ENCODE measurements around the gene PRSS57.

DNA sequence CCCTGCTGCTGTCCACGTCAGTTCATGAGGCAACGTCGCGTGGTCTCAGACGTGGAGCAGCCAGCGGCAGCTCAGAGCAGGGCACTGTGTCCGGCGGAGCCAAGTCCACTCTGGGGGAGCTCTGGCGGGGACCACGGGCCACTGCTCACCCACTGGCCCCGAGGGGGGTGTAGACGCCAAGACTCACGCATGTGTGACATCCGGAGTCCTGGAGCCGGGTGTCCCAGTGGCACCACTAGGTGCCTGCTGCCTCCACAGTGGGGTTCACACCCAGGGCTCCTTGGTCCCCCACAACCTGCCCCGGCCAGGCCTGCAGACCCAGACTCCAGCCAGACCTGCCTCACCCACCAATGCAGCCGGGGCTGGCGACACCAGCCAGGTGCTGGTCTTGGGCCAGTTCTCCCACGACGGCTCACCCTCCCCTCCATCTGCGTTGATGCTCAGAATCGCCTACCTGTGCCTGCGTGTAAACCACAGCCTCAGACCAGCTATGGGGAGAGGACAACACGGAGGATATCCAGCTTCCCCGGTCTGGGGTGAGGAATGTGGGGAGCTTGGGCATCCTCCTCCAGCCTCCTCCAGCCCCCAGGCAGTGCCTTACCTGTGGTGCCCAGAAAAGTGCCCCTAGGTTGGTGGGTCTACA, 12.5 kb downstream of the PRSS57 start:
- TF ChIP-seq, protein P1, sequence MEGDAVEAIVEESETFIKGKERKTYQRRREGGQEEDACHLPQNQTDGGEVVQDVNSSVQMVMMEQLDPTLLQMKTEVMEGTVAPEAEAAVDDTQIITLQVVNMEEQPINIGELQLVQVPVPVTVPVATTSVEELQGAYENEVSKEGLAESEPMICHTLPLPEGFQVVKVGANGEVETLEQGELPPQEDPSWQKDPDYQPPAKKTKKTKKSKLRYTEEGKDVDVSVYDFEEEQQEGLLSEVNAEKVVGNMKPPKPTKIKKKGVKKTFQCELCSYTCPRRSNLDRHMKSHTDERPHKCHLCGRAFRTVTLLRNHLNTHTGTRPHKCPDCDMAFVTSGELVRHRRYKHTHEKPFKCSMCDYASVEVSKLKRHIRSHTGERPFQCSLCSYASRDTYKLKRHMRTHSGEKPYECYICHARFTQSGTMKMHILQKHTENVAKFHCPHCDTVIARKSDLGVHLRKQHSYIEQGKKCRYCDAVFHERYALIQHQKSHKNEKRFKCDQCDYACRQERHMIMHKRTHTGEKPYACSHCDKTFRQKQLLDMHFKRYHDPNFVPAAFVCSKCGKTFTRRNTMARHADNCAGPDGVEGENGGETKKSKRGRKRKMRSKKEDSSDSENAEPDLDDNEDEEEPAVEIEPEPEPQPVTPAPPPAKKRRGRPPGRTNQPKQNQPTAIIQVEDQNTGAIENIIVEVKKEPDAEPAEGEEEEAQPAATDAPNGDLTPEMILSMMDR (conservative IDR thresholded peaks at IDR 0.05 in 1 of 2, IDR thresholded peaks at IDR 0.05 in 1 of 2; ENCODE audit: extremely low read depth in 1 of 2, insufficient read depth in 1 of 2, low read depth in 1 of 2, low read length in 2 of 2) = no peak
- TF ChIP-seq EZH2 (IDR thresholded peaks at IDR 0.05; ENCODE audit: borderline replicate concordance, low read length) = no peak

Data from mammary epithelial cell (primary cell).